Duodenal mucosa (tissue), 2 donors: ENCODE data around the gene LRRC70.
"Not testable (repeated sequence)": the region's sequence is repeated elsewhere in the genome, so short reads cannot be mapped to it uniquely, and the experiment has no call there.

Experiments
- H3K27ac ChIP-seq: one replicate; pipeline ENCODE4 v1.7.0; 2013; ENCODE audit warnings: low read depth, low read length
- H3K27me3 ChIP-seq, 2 donors: one replicate each; pipeline ENCODE4 v1.7.0; 2013; ENCODE audit warnings: low read length in 2 of 2, control low read depth in 1 of 2; ENCODE audit not compliant: insufficient read depth in 2 of 2, control insufficient read depth in 1 of 2
- H3K36me3 ChIP-seq, 2 donors: one replicate each; pipeline ENCODE4 v1.7.0; 2013; ENCODE audit warnings: low read length in 2 of 2, control low read depth in 1 of 2; ENCODE audit not compliant: insufficient read depth in 2 of 2, control insufficient read depth in 1 of 2
- H3K4me1 ChIP-seq, 2 donors: one replicate each; pipeline ENCODE4 v1.7.0; 2013; ENCODE audit warnings: low read length in 2 of 2, control low read depth in 1 of 2; ENCODE audit not compliant: insufficient read depth in 2 of 2, control insufficient read depth in 1 of 2
- H3K4me3 ChIP-seq, 2 donors: one replicate each; pipeline ENCODE4 v1.7.0; 2013; ENCODE audit warnings: low read length in 2 of 2, low read depth in 1 of 2
- H3K9ac ChIP-seq, 2 donors: one replicate each; pipeline ENCODE4 v1.7.0; 2013; ENCODE audit warnings: low read length in 2 of 2, low read depth in 1 of 2
- H3K9me3 ChIP-seq, 2 donors: one replicate each; pipeline ENCODE4 v1.7.0; 2013; ENCODE audit warnings: low read length in 2 of 2, control low read depth in 1 of 2; ENCODE audit not compliant: control insufficient read depth in 1 of 2

Gene LRRC70

GRCh38 chr5:62555930-62556329 is 22.7 kb upstream of the LRRC70 start:
- H3K9ac ChIP-seq = no peak overlapping the region
- H3K27me3 ChIP-seq = no peaks in the 10 kb centered on the region
- no peak overlapping the region for H3K27ac ChIP-seq
- no peaks in the 10 kb centered on the region for H3K9me3 ChIP-seq
- no peaks in the 10 kb centered on the region for H3K4me1 ChIP-seq
- no peak overlapping the region for H3K4me3 ChIP-seq
- peaks cover 0 to 6% of the 10 kb centered on the region in 2 donors for H3K36me3 ChIP-seq

DNA sequence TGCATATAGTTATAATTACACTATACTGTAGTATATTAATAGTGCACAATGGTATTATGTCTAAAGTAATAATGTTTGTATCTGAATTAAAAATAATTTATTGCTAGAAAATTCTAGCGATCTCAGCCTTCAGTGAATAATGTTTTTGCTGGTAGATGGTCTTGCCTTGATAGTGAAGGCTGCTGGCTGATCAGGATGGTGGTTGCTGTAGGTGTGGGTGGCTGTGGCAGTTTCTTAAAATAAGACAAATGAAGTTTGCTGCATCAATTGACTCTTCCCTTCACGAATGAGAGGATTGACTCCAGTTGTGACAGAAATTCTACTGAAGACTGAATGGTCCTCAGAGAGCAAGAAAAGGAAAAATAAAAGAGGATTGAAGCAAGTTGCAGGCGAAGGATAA is 19.7 kb upstream of the LRRC70 start:
- peaks cover 0 to 10% of the 10 kb centered on the region in 2 donors for H3K36me3 ChIP-seq
- no peak overlapping the region for H3K27ac ChIP-seq
- no peaks in the 10 kb centered on the region for H3K4me1 ChIP-seq
- H3K27me3 ChIP-seq = no peaks in the 10 kb centered on the region
- H3K9me3 ChIP-seq = no peaks in the 10 kb centered on the region
- no peak overlapping the region for H3K4me3 ChIP-seq
- H3K9ac ChIP-seq = no peak overlapping the region

DNA sequence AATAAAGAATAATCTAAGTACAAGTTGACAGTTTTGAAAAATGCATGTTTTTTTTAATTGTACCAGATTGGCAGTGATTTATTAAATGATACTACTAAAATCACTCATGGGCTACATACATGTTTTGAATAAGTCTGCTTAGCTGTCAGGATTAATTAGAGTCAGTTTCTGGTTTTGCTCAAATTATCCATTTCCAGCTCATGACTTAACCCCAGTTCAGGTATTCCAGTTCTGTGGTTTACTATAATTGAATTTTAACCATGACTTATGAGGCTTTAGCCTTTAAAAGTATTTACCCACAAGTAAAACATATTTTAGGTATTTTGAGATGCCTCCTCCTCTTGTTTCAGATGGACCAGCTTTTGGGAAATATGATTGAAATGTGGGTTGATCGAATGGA is 17.8 kb upstream of the LRRC70 start:
- Histone ChIP-seq H3K9me3 (peaks cover 0 to 3% of the 10 kb centered on the region in 2 donors), H3K4me3 (no peak overlapping the region), H3K9ac (no peak overlapping the region), H3K27ac (no peak overlapping the region), H3K4me1 (no peaks in the 10 kb centered on the region), H3K27me3 (no peaks in the 10 kb centered on the region), H3K36me3 (peaks cover 0 to 10% of the 10 kb centered on the region in 2 donors)

DNA sequence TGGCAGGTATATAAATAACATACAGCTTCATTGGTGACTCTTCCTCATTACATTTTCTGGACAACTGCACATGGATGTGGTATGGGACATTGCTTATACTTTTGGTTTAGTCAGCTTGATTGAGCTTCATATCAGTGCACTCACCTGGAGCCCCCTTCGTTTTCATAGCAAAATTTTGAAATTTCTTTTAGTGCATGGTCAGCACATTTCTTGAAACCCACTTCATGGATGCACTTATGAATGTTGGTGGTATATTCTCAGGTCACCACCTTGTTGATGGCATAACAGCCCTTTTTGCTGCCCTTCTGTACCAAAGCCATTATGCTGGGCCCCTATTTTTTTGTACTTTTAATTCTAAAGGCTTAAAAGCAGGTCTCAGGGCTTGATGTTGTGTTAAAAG is 16.7 kb upstream of the LRRC70 start:
- H3K27me3 ChIP-seq = no peaks in the 10 kb centered on the region
- no peak overlapping the region for H3K9ac ChIP-seq
- H3K9me3 ChIP-seq = peaks cover 0 to 4% of the 10 kb centered on the region in 2 donors
- H3K27ac ChIP-seq = no peak overlapping the region
- peaks cover 0 to 10% of the 10 kb centered on the region in 2 donors for H3K36me3 ChIP-seq
- H3K4me3 ChIP-seq = no peak overlapping the region
- no peaks in the 10 kb centered on the region for H3K4me1 ChIP-seq

- H3K27me3 ChIP-seq = no peaks in the 10 kb centered on the region
Observed at GRCh38 chr5:62562867-62563266, 15.8 kb upstream of the LRRC70 start.

GRCh38 chr5:62564101-62564500 is 14.5 kb upstream of the LRRC70 start:
- Histone ChIP-seq H3K27ac (no peak overlapping the region), H3K4me1 (no peaks in the 10 kb centered on the region), H3K9ac (no peak overlapping the region), H3K36me3 (peaks cover 0 to 10% of the 10 kb centered on the region in 2 donors), H3K9me3 (peaks cover 0 to 4% of the 10 kb centered on the region in 2 donors), H3K4me3 (no peak overlapping the region), H3K27me3 (no peaks in the 10 kb centered on the region)

More at GRCh38 chr5:62562867-62563266, 15.8 kb upstream of the LRRC70 start:
- Histone ChIP-seq H3K27ac (no peak overlapping the region), H3K9me3 (peaks cover 0 to 4% of the 10 kb centered on the region in 2 donors), H3K36me3 (peaks cover 0 to 10% of the 10 kb centered on the region in 2 donors), H3K9ac (no peak overlapping the region), H3K4me1 (no peaks in the 10 kb centered on the region), H3K4me3 (no peak overlapping the region)

DNA sequence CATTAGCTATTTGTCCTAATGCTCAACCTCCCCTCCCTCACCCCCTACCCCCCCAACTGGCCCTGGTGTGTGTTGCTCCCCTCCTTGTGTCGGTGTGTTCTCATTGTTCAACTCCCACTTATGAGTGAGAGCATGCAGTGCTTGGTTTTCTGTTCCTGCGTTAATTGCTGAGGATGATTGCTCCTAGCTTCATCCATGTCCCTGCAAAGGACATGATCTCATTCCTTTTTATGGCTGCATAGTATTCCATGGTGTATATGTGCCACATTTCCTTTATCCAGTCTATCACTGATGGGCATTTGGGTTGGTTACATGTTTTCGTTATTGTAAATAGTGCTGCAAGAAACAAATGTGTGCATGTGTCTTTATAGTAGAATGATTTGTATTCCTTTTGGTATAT is 12.9 kb upstream of the LRRC70 start:
- H3K27ac ChIP-seq, H3K36me3 ChIP-seq, H3K27me3 ChIP-seq, H3K4me3 ChIP-seq, H3K9me3 ChIP-seq, H3K9ac ChIP-seq, H3K4me1 ChIP-seq: not testable (repeated sequence)

DNA sequence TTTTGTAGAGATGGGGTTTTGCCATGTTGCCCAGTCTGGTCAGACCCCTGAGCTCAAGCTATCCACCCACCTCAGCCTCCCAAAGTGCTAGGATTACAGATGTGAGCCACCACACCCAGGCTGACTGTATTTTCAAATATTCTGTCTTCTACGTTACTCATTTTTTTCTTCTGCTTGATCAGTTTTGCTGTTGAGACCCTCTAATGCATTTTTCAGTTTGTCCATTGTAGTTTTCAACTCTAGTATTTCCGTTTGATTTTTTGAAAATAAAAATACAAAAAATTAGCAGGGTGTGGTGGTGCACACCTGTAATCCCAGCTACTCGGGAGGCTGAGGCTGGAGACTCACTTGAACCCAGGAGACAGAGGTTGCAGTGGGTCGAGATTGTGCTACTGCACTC is 10.5 kb upstream of the LRRC70 start:
- Histone ChIP-seq H3K9ac (no peak overlapping the region), H3K4me3 (no peak overlapping the region), H3K9me3 (peaks cover 0 to 4% of the 10 kb centered on the region in 2 donors), H3K36me3 (no peaks in the 10 kb centered on the region), H3K27ac (no peak overlapping the region), H3K4me1 (no peaks in the 10 kb centered on the region), H3K27me3 (no peaks in the 10 kb centered on the region)

DNA sequence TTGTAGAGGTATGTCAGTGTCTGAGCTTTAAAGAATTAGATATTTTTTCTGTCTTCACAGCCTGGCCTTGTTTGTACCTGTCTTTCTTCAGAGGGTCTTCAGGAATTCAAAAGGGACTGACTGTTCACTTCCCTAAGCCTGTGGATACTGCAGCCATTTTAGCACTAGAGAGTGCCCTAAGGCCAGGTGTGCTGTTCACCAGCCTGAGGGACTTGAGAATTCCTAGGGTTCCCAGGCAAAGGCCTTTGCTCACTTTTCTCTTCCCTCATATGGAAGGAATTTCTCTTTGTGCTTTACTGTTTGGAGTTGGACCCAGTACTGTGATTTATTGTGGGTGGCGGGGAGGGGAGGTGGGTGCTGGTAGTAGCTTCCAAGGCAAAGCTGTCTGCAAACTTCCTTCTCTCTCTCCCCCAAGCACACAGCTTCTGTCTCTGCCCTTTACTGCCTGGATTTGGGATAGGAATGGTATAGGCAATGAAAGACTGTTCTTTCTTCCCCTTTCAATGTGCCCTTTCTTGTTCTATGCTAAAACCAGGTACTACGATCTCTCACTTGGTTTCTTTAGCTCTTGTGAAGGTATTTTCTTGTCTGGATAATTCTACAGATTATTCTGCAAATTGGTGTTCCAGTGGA is 9.7 kb upstream of the LRRC70 start:
- H3K27ac ChIP-seq = no peak overlapping the region
- no peak overlapping the region for H3K9ac ChIP-seq
- no peak overlapping the region for H3K4me3 ChIP-seq
- H3K4me1 ChIP-seq = no peaks in the 10 kb centered on the region
- no peaks in the 10 kb centered on the region for H3K36me3 ChIP-seq
- peaks cover 0 to 4% of the 10 kb centered on the region in 2 donors for H3K9me3 ChIP-seq
- no peaks in the 10 kb centered on the region for H3K27me3 ChIP-seq

GRCh38 chr5:62569470-62569869 is 9.1 kb upstream of the LRRC70 start:
- H3K27me3 ChIP-seq = no peaks in the 10 kb centered on the region
- no peaks in the 10 kb centered on the region for H3K4me1 ChIP-seq
- no peak overlapping the region for H3K27ac ChIP-seq

More at GRCh38 chr5:62569470-62569869, 9.1 kb upstream of the LRRC70 start:
- Histone ChIP-seq H3K9ac (no peak overlapping the region), H3K4me3 (no peak overlapping the region), H3K36me3 (no peaks in the 10 kb centered on the region), H3K9me3 (peaks cover 0 to 4% of the 10 kb centered on the region in 2 donors)
